Activated CD4-positive, alpha-beta T cell treated with anti-CD3 and anti-CD28 coated beads for 1 hour (primary cell): ENCODE results near the gene SPARCL1.

Experiments used
- DNase-seq: peaks from one replicate; pipeline ENCODE4 v3.0.0-alpha.2; 2020

Gene SPARCL1

GRCh38 chr4:87540146-87541058, 11.2 kb upstream of the SPARCL1 start:
- DNase-seq: no peak

- DNase-seq: no peak
These were observed 3.7 kb upstream of the SPARCL1 start for GRCh38 chr4:87532907-87533306.

DNA sequence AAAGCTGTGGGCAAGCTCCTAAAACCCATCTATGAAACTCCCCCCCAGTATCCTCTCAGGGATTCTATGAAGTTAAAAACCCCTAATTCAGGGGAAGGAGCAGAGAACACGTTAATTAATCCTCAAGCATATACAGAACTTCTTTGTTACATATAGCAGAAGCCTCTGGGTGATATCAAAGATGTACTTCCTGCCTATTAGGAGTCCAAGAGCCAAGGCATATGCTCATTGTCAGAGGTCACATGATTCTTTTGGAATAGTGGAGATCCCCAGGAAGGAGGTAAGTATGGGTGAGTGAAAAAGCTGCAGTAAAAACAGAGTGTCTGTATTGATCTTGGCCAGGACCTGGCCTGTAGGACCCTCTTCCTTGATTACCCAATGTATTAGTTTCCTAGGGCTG, 2.9 kb upstream of the SPARCL1 start:
- no peak for DNase-seq

GRCh38 chr4:87531621-87532020, 2.4 kb upstream of the SPARCL1 start:
- DNase-seq: no peak

- DNase-seq: no peak
These were observed 1.7 kb upstream of the SPARCL1 start for GRCh38 chr4:87530868-87531267.

DNA sequence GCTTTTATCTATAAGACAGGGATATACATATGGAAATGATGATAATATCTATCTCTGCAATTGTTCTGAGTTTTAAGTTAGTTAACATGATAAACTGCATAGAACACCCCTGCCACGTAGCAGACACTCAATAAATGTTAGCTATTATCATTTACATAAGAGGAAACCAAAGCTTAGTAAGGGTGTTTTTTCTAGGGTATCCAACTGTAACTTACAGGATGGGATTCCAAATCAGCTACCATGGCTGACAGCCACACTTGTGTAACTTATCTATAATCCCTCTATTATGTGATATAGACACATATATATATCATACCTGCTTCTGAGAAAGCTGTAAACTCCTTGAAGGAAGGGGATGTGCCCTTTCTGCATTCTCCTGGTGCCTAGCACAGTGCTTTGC, 1.1 kb upstream of the SPARCL1 start:
- DNase-seq: no peak

DNA sequence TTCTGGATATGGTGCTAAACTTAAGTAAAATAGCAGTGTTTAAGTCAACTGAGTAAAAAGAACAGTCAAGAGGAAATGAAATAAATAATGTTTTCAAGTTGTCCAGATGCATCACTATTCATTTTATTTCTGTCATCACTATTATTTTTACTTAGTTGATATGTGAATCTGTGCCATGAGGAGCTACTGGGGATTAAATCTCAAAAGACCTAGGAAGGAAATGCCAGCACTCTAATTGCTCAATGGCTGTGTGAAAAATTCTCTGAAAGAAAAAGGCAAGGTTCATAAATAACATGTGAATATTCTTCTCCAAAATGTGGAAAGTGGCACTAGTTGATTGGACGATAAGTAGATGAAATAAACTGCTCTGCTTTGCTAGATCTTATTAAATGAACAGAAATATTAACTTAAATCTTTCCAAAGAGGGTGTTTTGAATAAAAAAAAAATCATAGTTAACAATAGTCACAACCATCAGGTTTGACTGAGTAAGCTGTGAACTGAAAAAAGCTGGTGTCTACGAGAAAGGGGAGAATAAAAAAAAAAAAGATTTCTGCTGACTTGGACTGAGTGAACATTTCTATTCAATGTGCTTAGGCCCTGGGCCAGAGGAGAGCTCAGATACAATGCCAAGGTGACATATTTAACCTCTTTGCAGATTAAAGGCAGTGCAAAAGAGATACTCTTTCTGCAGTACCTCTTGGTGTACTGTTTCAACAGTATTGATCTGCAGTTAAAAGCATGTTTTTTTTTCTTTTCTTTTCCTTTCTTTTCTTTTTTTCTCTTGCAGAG, 1.6 kb downstream of the SPARCL1 start:
- no peak for DNase-seq

GRCh38 chr4:87525636-87526295, 3.4 kb downstream of the SPARCL1 start:
- no peak for DNase-seq

DNA sequence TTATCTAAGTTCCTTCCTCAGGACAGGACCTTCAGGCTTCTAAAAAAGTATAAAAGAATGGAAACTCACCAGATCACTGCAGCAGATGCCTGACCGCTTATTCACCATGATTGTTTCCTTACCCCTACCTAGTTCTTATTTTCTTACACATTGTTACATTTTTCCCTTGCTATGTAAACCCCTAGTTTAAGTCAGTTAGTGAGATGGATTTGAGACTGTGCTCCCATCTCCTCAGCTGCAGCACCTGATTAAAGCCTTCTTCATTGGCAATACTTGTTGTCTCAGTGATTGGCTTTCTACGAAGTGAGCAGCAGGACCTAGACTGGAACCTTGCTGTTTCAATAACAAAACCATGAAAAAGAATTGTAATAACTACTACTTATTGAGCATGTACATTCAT, 4.7 kb downstream of the SPARCL1 start:
- no peak for DNase-seq

DNA sequence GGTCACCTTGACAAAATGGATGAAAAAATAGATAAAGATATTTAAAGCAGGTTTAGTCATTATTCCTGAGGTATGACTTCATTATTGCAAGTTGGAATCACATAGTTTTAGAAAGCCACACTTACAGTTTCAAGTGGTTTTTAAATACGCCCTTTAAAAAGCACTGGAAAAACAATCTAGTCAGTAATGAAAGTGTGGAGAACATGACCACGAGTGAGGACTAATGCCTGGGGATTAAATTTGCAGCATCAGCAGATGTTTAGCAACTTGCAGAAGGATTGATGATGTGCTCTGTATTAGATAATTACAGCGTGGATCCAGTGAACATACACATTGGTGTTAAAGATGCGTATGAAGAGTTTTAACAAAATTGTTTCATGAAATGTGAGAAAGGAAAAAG, 5.9 kb downstream of the SPARCL1 start:
- DNase-seq: no peak

GRCh38 chr4:87521757-87522374, 7.3 kb downstream of the SPARCL1 start:
- no peak for DNase-seq

GRCh38 chr4:87521319-87521718, 7.9 kb downstream of the SPARCL1 start:
- DNase-seq: no peak

DNA sequence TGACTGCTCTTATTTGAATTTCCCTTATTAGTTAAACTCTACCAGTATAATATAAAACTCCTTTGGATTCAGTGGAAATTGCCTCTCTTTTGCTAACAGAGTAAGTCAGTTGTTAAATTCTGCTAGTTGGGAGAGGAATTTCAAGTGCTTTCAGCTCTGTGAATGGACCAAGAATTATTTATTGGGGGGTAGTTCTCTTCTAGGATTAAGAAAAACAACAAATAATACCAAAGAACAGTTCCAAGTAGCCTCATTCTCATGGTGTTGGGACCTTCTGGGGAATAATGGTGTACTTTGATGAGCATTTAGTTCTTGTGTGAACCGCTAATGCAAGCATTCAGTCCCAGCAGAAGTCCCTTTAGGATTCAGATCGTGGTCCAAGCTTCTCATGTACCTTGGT, 11.6 kb downstream of the SPARCL1 start:
- no peak for DNase-seq

DNA sequence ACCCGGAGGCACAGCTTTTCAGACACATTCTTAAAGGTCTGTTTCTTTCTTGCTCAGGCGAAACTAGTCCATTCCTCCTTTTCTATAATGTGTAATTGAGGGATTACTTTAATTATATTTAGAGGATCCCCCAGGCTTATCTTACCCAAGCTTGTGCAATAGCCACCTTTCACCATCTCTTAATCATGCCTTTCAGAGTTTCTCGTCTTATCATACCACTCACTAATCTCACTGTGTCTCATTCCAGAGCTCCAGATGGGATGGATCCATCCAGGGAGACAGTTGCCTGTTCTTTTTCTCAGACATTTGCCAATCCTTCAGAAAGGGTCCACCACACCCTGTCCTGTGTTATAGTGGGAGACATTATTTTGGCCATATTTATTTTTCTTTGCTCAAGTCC, 12.5 kb downstream of the SPARCL1 start:
- no peak for DNase-seq

- DNase-seq: no peak
These were observed 16.8 kb downstream of the SPARCL1 start for GRCh38 chr4:87512400-87512799.

DNA sequence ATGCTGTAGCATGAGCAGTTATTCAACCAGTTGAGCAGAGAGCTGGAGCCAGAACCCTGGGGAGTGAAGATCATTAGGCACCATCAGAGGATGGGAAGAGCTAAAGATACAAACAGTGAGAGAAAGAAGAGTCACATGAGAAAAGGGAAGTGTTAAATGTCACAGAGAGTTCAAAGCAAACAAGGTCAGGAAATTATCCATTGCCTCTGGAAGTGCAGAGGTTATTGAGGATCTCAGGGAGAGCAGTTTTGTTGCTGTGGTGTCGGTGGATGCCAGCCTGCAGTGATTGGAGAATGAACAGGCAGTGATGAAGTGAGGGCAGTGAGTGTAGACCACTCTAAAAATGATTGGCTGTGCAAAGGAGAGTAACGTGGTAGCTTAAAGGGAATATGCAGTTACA, 17.7 kb downstream of the SPARCL1 start:
- no peak for DNase-seq

DNA sequence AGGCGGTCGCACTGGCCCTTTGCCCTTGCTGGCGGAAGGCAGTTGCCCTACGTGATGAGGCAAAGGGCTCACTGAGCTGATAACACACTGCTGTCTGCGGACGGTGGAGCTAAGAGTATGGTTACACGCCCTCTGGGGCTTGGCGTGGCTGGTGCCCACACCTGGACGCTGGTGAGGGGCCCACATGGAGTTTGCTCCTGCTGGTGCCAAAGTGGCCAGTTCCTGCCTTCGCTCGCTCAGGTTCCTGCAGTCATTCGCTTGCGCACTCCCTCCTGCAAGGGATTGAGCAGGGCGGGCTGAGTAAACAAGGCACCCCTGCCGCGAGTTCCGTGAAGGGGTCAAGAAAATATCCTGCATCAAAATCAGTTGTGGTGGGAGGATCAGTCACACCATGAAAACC, 18.4 kb downstream of the SPARCL1 start:
- DNase-seq: no peak

DNA sequence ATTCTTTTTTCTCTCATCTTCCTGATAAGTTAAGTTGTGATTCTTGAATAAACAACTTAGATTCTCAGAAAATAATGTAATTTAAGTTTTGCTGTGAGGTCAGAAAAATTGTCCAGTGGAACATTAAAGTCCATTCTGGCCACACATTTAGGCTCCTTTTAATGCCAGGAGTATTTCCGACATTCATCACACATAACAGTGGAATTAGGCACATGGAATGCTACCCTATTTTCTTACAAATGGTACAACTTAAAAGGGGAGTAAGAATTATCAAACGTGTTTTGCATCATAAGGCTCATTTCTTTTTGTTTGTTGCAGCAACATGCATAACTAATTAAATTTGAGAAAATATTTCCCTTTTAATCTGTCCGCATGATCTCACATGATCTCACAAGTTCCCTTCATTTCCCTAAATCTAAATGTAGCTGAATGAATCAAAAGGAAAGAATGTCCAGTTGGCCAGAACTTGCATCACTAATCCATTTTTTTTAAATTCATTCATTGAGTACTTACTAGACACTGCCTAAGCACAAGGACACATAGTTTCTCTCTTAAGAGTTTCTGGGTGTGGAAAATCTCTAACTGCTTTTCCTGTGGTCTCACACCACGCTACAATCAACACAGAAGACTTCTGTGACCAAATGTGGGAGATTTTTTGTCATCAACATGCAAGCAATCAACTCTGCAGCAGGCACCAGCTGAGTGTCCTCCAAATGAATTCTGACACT, 22.0 kb downstream of the SPARCL1 start:
- no peak for DNase-seq

DNA sequence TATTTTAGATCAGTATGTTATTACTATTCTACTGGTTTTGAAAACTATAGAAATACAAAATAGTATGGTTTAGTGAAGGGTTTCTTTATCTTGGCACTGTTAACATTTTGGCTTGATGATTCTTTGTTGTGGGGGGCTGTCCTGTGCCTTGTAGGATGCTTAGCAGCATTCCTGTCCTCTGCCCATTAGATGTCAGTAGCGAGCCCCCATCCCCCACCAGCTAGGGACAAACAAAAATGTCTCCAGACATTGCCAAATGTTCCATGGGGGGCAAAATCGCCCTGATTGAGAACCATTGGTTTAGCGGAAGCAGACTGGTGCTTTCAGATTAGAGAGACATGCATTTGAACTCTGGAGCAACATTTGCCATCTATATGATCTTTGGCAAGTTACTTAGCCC, 23.3 kb downstream of the SPARCL1 start:
- no peak for DNase-seq

GRCh38 chr4:87502580-87503238, 26.5 kb downstream of the SPARCL1 start:
- no peak for DNase-seq

GRCh38 chr4:87500092-87500462, 29.1 kb downstream of the SPARCL1 start:
- no peak for DNase-seq
